ENCODE measurements around the gene S100B.

DNA sequence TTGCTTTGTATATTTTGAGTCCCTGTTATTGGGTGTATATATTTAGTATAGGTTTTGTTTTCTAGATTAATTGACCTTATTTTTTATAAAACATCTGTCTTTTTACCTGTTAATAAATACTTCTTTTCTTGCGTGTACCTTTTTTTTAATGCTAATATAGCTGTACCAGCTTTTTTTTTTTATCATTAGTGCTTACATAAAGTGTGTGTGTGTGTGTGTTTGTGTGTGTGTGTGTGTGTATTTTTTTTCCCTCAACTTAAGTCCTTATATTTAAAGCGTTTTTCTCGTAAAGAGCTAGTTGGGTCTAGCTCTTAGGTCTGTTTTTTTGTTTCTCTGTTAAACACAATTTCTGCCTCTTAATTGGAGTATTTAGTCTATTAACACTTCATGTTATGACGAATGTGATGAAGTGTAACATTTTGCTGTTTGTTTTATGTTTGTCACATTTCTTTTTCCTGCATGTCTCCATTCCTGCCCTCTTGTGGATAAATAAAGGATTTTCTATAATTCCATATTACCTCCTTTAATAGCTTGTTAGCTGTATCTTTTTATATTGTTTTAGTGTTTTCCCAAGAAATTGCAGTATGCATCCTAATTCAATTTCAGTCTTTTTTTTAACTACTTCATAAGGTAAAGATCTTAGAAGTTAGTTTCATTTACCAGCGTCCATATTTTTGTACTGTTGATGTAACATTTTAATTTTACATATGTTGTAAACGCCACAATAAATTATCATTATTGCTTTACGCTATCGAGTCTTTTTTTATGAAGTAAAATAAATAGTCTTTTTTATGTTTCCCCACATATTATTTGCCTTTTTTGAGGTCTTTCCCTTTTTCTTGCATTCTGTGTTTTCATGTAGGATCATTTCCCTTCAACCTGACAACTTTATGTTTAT, 34.9 kb upstream of the S100B start:
- TF ChIP-seq GATA2 (IDR thresholded peaks at IDR 0.05; ENCODE audit: low read depth, low read length) = no peak
- no peak for TF ChIP-seq GATA3 (IDR thresholded peaks at IDR 0.05; ENCODE audit: low read depth, low read length)
